MCF 10A (cell line): ENCODE results near the gene DNAH9. TPM values are rescaled to one million over a fixed set of nuclear protein-coding genes. Genes with fewer than 3 reads are reported as not detected.

Source experiments
- BruUV-seq: library from RNA; stranded (reverse); fragments of 400-500 nt; replicated peaks from 2 replicates; lab custom pipeline; 2021; lab: Mats Ljungman, UMichigan
- CTCF ChIA-PET: fragments of 300-600 bp; sonication (Branson Sonifier 250); formaldehyde crosslinking; extraction: SDS; loops from one replicate; lab custom pipeline; 2021; ENCODE audit warnings: antibody characterized with exemption, inconsistent platforms; lab: Yijun Ruan, JAX
- POLR2A ChIA-PET: fragments of 300-600, 350-650 bp; sonication (Branson Sonifier 250); formaldehyde crosslinking; extraction: SDS; loops from one replicate; lab custom pipeline; 2020; ENCODE audit warnings: antibody characterized with exemption, inconsistent platforms; lab: Yijun Ruan, JAX
- DNase-seq: peaks from one replicate; pipeline ENCODE4 v3.0.0-alpha.2; 2018; ENCODE audit not compliant: unreplicated experiment
- H3K27ac Mint-ChIP-seq: one replicate; pipeline ENCODE4 v1.8.0; 2022; ENCODE audit warnings: mild to moderate bottlenecking, low read depth, mixed read lengths; ENCODE audit not compliant: unreplicated experiment
- H3K27me3 Mint-ChIP-seq: one replicate; pipeline ENCODE4 v1.8.0; 2022; ENCODE audit warnings: mixed read lengths; ENCODE audit not compliant: insufficient read depth, unreplicated experiment
- H3K36me3 Mint-ChIP-seq: one replicate; pipeline ENCODE4 v1.8.0; 2022; ENCODE audit warnings: mild to moderate bottlenecking, moderate library complexity, mixed read lengths; ENCODE audit not compliant: insufficient read depth, unreplicated experiment
- H3K4me1 Mint-ChIP-seq: one replicate; pipeline ENCODE4 v1.8.0; 2022; ENCODE audit warnings: mixed read lengths; ENCODE audit not compliant: insufficient read depth, unreplicated experiment
- H3K4me3 Mint-ChIP-seq: one replicate; pipeline ENCODE4 v1.8.0; 2022; ENCODE audit warnings: mild to moderate bottlenecking, moderate library complexity, mixed read lengths; ENCODE audit not compliant: unreplicated experiment
- H3K9me3 Mint-ChIP-seq: one replicate; pipeline ENCODE4 v1.8.0; 2022; ENCODE audit warnings: mixed read lengths; ENCODE audit not compliant: unreplicated experiment
- CTCF ChIP-seq: fragments of 200-600 bp; IDR thresholded peaks from one replicate; pipeline ENCODE4 v1.8.0; 2022; ENCODE audit warnings: antibody characterized with exemption, mild to moderate bottlenecking; ENCODE audit not compliant: unreplicated experiment
- intact Hi-C: fragments of 100-400 bp; cut with micrococcal nuclease; formaldehyde crosslinking; loops from 2 replicates; pipeline ENCODE4 v1.14.1; 2022
- total RNA-seq: library from RNA; stranded (reverse); gene quantifications from 2 replicates; pipeline ENCODE4 v1.2.3, GENCODE V29; 2022

Gene DNAH9
- total RNA-seq, 1 experiment from 2014 or later, result 0.44 TPM

DNA sequence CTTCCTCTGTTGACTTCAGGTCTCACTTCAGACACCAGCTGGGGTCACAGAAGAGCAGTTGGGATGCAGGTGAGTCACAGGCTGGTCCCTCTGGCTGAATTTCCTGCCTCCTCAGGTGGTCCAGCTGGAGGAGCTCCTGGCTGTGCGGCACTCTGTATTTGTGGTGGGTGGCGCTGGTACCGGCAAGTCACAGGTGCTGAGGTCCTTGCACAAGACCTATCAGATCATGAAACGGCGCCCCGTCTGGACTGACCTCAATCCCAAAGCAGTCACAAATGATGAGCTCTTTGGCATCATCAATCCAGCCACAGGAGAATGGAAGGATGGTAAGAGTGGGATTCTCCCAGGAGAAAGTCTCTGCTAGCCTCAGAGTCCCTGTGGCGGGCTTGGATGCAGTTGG lies 149.2 kb downstream of the DNAH9 start:
- Mint-ChIP-seq H3K4me3 (no peak overlapping the region), H3K36me3 (no peaks in the 10 kb centered on the region), H3K27ac (no peak overlapping the region), H3K4me1 (peaks cover 5% of the 10 kb centered on the region), H3K9me3 (peaks cover 7% of the 10 kb centered on the region), H3K27me3 (no peaks in the 10 kb centered on the region)
- BruUV-seq, result no TSS peak
- POLR2A ChIA-PET, result no interaction called here
- intact Hi-C loops, result loop anchor here (10.0 kb wide), 2 partner anchors 237 to 603 kb away; no protein-coding TSS in a partner anchor
- no peak for DNase-seq
- CTCF ChIA-PET, result no interaction called here
- TF ChIP-seq CTCF, result no peak

DNA sequence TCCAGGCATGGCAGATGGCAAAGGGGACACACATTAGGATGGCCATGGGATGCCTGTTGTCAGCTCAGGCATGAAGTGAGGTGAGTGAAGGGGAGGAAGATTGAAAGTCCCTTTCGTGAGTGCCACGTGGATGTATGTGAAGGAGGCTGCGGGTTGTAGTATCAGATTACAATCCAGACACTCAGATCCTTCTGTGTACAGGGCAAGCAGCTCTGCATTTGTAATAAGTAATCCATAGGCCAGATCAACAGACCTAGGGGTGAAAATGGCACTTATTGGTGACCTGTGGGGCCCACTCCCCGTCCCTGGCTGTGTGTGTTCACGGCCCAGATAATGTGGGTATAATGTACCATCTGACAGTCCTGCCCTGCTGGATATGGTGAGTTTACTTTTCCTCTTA lies 159.5 kb downstream of the DNAH9 start:
- Mint-ChIP-seq H3K27ac (no peak overlapping the region), H3K4me3 (no peak overlapping the region), H3K9me3 (peaks cover 13% of the 10 kb centered on the region), H3K27me3 (no peaks in the 10 kb centered on the region), H3K36me3 (no peaks in the 10 kb centered on the region), H3K4me1 (no peaks in the 10 kb centered on the region)
- CTCF ChIA-PET, result no interaction called here
- POLR2A ChIA-PET, result no interaction called here
- intact Hi-C loops, result no loop called here
- TF ChIP-seq CTCF, result no peak
- no TSS peak for BruUV-seq
- DNase-seq, result no peak

GRCh38 chr17:11768106-11768505 lies 169.8 kb downstream of the DNAH9 start:
- Mint-ChIP-seq H3K4me3 (no peak overlapping the region), H3K27me3 (no peaks in the 10 kb centered on the region), H3K27ac (no peak overlapping the region), H3K9me3 (no peaks in the 10 kb centered on the region), H3K36me3 (no peaks in the 10 kb centered on the region), H3K4me1 (no peaks in the 10 kb centered on the region)
- TF ChIP-seq CTCF, result no peak
- intact Hi-C loops, result no loop called here
- ChIA-PET CTCF (interaction anchor here (0.7 to 1.5 kb wide), 2 partner anchors 30 to 167 kb away, joined by 4 to 5 read pairs; no protein-coding TSS in a partner anchor), POLR2A (no interaction called here)
- no TSS peak for BruUV-seq
- no peak for DNase-seq

DNA sequence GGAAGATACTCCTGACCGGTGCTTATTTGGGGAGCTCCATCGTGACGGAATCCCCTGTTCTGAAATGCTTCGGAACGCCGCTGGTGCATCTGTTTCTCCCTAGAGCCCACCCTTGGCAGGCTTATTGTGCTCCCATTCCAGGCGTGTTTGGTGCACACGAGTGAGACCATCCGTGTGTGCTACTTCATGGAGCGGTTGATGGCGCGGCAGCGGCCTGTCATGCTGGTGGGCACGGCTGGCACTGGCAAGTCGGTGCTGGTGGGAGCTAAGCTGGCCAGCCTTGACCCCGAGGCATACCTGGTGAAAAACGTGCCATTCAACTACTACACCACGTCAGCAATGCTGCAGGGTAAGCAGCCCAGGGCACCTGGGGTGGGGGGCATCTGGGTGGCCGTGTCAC lies 170.7 kb downstream of the DNAH9 start:
- Mint-ChIP-seq H3K4me1 (no peaks in the 10 kb centered on the region), H3K27me3 (no peaks in the 10 kb centered on the region), H3K36me3 (no peaks in the 10 kb centered on the region), H3K9me3 (no peaks in the 10 kb centered on the region), H3K27ac (no peak overlapping the region), H3K4me3 (no peak overlapping the region)
- no peak for TF ChIP-seq CTCF
- ChIA-PET CTCF (interaction anchor here (0.6 to 1.6 kb wide), 4 partner anchors 13 to 153 kb away, joined by 3 to 5 read pairs (median 4); no protein-coding TSS in a partner anchor), POLR2A (no interaction called here)
- no peak for DNase-seq
- intact Hi-C loops, result no loop called here
- BruUV-seq, result no TSS peak
